ENCODE measurements around the gene GPC6.
"Not testable (repeated sequence)": the region's sequence is repeated elsewhere in the genome, so short reads cannot be mapped to it uniquely, and the experiment has no call there.

Gene GPC6

GRCh38 chr13:93320942-93321341 lies 94.3 kb downstream of the GPC6 start:
- no peak for DNase-seq (ENCODE audit: low spot score)

- not testable (repeated sequence) for DNase-seq (ENCODE audit: low spot score)
These were observed 97.3 kb downstream of the GPC6 start for GRCh38 chr13:93323880-93324279.

- no peak for DNase-seq (ENCODE audit: low spot score)
These were observed 99.0 kb downstream of the GPC6 start for GRCh38 chr13:93325303-93326233.

GRCh38 chr13:93326234-93326811 lies 99.7 kb downstream of the GPC6 start:
- DNase-seq (ENCODE audit: low spot score) = no peak

GRCh38 chr13:93328943-93329342 lies 102.3 kb downstream of the GPC6 start:
- DNase-seq (ENCODE audit: low spot score) = no peak

GRCh38 chr13:93336728-93337127 lies 110.1 kb downstream of the GPC6 start:
- no peak for DNase-seq (ENCODE audit: low spot score)

GRCh38 chr13:93338030-93338429 lies 111.4 kb downstream of the GPC6 start:
- no peak for DNase-seq (ENCODE audit: low spot score)

- no peak for DNase-seq (ENCODE audit: low spot score)
These were observed 112.3 kb downstream of the GPC6 start for GRCh38 chr13:93338906-93339305.

GRCh38 chr13:93339550-93339949 lies 112.9 kb downstream of the GPC6 start:
- DNase-seq (ENCODE audit: low spot score) = no peak

- no peak for DNase-seq (ENCODE audit: low spot score)
These were observed 114.9 kb downstream of the GPC6 start for GRCh38 chr13:93341517-93341916.

GRCh38 chr13:93343097-93343496 lies 116.5 kb downstream of the GPC6 start:
- no peak for DNase-seq (ENCODE audit: low spot score)

GRCh38 chr13:93344048-93344705 lies 117.6 kb downstream of the GPC6 start:
- DNase-seq (ENCODE audit: low spot score) = no peak

GRCh38 chr13:93345024-93345423 lies 118.4 kb downstream of the GPC6 start:
- DNase-seq (ENCODE audit: low spot score) = no peak

- no peak for DNase-seq (ENCODE audit: low spot score)
These were observed 119.2 kb downstream of the GPC6 start for GRCh38 chr13:93345770-93346169.

GRCh38 chr13:93352616-93353015 lies 126.0 kb downstream of the GPC6 start:
- DNase-seq (ENCODE audit: low spot score) = no peak

- DNase-seq (ENCODE audit: low spot score) = no peak
These were observed 128.5 kb downstream of the GPC6 start for GRCh38 chr13:93355094-93355493.

- DNase-seq (ENCODE audit: low spot score) = no peak
These were observed 129.9 kb downstream of the GPC6 start for GRCh38 chr13:93356469-93356868.

GRCh38 chr13:93360021-93360420 lies 133.4 kb downstream of the GPC6 start:
- no peak for DNase-seq (ENCODE audit: low spot score)

- DNase-seq (ENCODE audit: low spot score) = no peak
These were observed 135.1 kb downstream of the GPC6 start for GRCh38 chr13:93361703-93362102.

GRCh38 chr13:93364166-93364565 lies 137.6 kb downstream of the GPC6 start:
- no peak for DNase-seq (ENCODE audit: low spot score)

- no peak for DNase-seq (ENCODE audit: low spot score)
These were observed 141.7 kb downstream of the GPC6 start for GRCh38 chr13:93368296-93368695.

- no peak for DNase-seq (ENCODE audit: low spot score)
These were observed 142.1 kb downstream of the GPC6 start for GRCh38 chr13:93368718-93369117.

- DNase-seq (ENCODE audit: low spot score) = no peak
These were observed 146.2 kb downstream of the GPC6 start for GRCh38 chr13:93372856-93373255.

Data from D341Med (cell line).